C4-2B (cell line): ENCODE results near the gene EHD1.

Experiments used
- CTCF ChIP-seq: fragments of 450-650 bp; conservative IDR thresholded peaks from 2 replicates; pipeline ENCODE4 v1.5.1; 2017; ENCODE audit warnings: mild to moderate bottlenecking
- ZFX ChIP-seq: fragments of 450-650 bp; IDR thresholded peaks from 2 replicates; pipeline ENCODE4 v1.6.1; 2017

- TF ChIP-seq CTCF (no peak), ZFX (no peak)
Measured at GRCh38 chr11:64884019-64884418, 5.6 kb upstream of the EHD1 start.
